Measurements from ENCODE around the gene PRR19. TPM values are rescaled to one million over a fixed set of nuclear protein-coding genes. Genes with fewer than 3 reads are reported as not detected.

The PRR19 gene
- total and polyA plus RNA-seq, 10 of the 15 experiments (the other 5 are each of a cell fraction or from before 2014, with no cell fraction given) = 0.09 to 1.7 (median 0.73) TPM; not detected in 1

DNA sequence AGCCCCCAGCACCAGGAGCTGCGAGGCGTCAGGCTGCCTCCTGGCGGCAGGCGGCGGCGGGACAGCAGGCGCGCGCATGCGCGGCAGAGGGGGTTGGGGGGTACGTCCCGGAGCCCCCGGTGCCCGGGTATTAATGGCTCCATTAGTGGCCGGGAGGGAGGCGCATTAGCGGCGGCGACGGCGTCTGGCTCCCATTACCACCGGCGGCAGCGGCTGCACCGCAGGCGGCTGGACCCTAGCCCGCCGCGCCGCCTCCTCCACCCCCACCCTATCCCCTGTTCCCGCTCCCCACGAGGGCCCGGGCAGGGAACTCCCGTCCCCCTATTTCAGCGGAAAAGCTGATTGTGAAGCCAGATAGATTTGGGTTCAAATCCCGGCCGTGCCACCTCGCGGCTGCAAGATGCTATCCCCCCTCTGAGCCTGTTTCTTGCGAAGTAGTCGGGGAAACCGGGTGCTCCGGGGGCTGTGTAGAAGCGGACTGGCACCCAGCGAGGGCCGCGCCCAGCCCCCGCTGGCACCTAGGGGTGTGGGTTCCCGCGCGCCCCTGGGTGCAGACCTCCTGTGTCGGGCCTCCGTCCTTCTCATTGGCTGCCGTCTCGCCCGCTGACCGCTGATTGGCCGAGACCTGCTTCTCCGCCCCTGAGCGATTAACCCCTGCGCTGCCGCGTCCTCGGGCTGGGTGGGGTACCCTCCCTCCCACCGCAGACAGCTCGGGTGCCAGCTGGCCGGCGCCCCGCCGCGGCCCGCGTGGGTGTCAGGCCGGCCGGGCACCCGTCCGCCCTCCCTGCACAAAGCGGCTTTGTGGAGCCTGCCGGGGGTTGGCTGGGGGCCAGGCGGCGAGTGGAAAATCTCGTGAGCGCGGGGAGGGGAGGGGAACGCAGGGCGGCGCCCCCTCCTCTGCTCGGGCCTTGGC is 21.8 kb upstream of the PRR19 start (continued):
- TF ChIP-seq, protein P1, sequence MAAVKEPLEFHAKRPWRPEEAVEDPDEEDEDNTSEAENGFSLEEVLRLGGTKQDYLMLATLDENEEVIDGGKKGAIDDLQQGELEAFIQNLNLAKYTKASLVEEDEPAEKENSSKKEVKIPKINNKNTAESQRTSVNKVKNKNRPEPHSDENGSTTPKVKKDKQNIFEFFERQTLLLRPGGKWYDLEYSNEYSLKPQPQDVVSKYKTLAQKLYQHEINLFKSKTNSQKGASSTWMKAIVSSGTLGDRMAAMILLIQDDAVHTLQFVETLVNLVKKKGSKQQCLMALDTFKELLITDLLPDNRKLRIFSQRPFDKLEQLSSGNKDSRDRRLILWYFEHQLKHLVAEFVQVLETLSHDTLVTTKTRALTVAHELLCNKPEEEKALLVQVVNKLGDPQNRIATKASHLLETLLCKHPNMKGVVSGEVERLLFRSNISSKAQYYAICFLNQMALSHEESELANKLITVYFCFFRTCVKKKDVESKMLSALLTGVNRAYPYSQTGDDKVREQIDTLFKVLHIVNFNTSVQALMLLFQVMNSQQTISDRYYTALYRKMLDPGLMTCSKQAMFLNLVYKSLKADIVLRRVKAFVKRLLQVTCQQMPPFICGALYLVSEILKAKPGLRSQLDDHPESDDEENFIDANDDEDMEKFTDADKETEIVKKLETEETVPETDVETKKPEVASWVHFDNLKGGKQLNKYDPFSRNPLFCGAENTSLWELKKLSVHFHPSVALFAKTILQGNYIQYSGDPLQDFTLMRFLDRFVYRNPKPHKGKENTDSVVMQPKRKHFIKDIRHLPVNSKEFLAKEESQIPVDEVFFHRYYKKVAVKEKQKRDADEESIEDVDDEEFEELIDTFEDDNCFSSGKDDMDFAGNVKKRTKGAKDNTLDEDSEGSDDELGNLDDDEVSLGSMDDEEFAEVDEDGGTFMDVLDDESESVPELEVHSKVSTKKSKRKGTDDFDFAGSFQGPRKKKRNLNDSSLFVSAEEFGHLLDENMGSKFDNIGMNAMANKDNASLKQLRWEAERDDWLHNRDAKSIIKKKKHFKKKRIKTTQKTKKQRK (IDR thresholded peaks at IDR 0.05; ENCODE audit: low read depth, low read length) = no peak
- TF ChIP-seq MXI1 (IDR thresholded peaks at IDR 0.05; ENCODE audit: low read depth, low read length) = no peak; the same call in 1 of the 2 replicates
- TF ChIP-seq SP1 (IDR thresholded peaks at IDR 0.05; ENCODE audit: low read depth, low read length) = peak; percentile 95
- TF ChIP-seq NFIC (IDR thresholded peaks at IDR 0.05; ENCODE audit: low read depth, low read length) = no peak
- no peak for TF ChIP-seq CEBPB (IDR thresholded peaks at IDR 0.05; ENCODE audit: borderline replicate concordance in 1 of 2, low read depth in 2 of 2, low read length in 2 of 2)
- peak in 1 of 2 experiments; percentile 87; a peak in 2 of 4 replicates for TF ChIP-seq BHLHE40 (IDR thresholded peaks at IDR 0.05; ENCODE audit: borderline replicate concordance in 1 of 2, low read depth in 2 of 2, low read length in 1 of 2)
- TF ChIP-seq KDM1A (IDR thresholded peaks at IDR 0.05; ENCODE audit: borderline replicate concordance) = no peak
- TF ChIP-seq MEF2B (IDR thresholded peaks at IDR 0.05; ENCODE audit: partially characterized antibody, poor library complexity, severe bottlenecking) = peak; percentile 40
- peak; percentile 67 for TF ChIP-seq RUNX3 (IDR thresholded peaks at IDR 0.05; ENCODE audit: low read length)
- TF ChIP-seq ZNF24 (IDR thresholded peaks at IDR 0.05) = no peak
- TF ChIP-seq E2F4 (IDR thresholded peaks at IDR 0.05; ENCODE audit: low read depth, low read length) = peak; percentile 81
- TF ChIP-seq GATAD2B (conservative IDR thresholded peaks at IDR 0.05; ENCODE audit: low read depth) = peak; percentile 97
- no peak for TF ChIP-seq FOXK2 (IDR thresholded peaks at IDR 0.05)
- TF ChIP-seq CBX3 (IDR thresholded peaks at IDR 0.05; ENCODE audit: borderline replicate concordance, low read depth) = no peak
- TF ChIP-seq RAD21 (IDR thresholded peaks at IDR 0.05; ENCODE audit: insufficient read depth, low read depth, low read length) = peak; percentile 84
- no peak for TF ChIP-seq MEF2A (IDR thresholded peaks at IDR 0.05; ENCODE audit: insufficient read depth, low read depth, low read length)
- TF ChIP-seq BRCA1 (IDR thresholded peaks at IDR 0.05; ENCODE audit: low read depth, low read length) = no peak
- peak; percentile 33; the same call in 1 of the 2 replicates for TF ChIP-seq HCFC1 (IDR thresholded peaks at IDR 0.05; ENCODE audit: low read length)
- 0 out of 2 replicates have a peak, but pooled peaks have one; percentile 18 for TF ChIP-seq ELK1 (IDR thresholded peaks at IDR 0.05; ENCODE audit: low read depth, low read length)
- peak; percentile 63; the same call in 1 of the 2 replicates for TF ChIP-seq SMC3 (IDR thresholded peaks at IDR 0.05; ENCODE audit: borderline replicate concordance, low read length)
- TF ChIP-seq EP300 (IDR thresholded peaks at IDR 0.05; ENCODE audit: borderline replicate concordance in 1 of 2, control insufficient read depth in 1 of 2, low read depth in 2 of 2, low read length in 2 of 2) = 0 out of 4 replicates have a peak, but pooled peaks of 1 of the 2 experiments have one; percentile 17
- peak; percentile 83 for TF ChIP-seq CHD2 (IDR thresholded peaks at IDR 0.05; ENCODE audit: borderline replicate concordance, low read depth, low read length)
- no peak for TF ChIP-seq FOXM1 (IDR thresholded peaks at IDR 0.05; ENCODE audit: low read depth, low read length)

All from GM12878 (cell line).